HepG2 (cell line): ENCODE measurements around the gene ARFGAP3. TPM values are rescaled to one million over a fixed set of nuclear protein-coding genes. Genes with fewer than 3 reads are reported as not detected.

Source experiments
- EP300 ChIP-seq, 3 experiments: sonication (generic) in 1 of 3; formaldehyde crosslinking in 1 of 3; IDR thresholded peaks; 2 replicates each; pipeline versions ENCODE4 v1.5.1 to v1.6.1; 2011 to 2020; ENCODE audit warnings: low read depth in 2 of 3, low read length in 2 of 3, borderline replicate concordance in 1 of 3, improper control_type of control experiment in 1 of 3, mild to moderate bottlenecking in 1 of 3, missing genetic modification reagents in 1 of 3, moderate library complexity in 1 of 3
- GATA4 ChIP-seq: sonication (generic); IDR thresholded peaks from 2 replicates; pipeline ENCODE4 v1.6.1; 2016; ENCODE audit warnings: antibody characterized with exemption, low read depth, borderline replicate concordance
- ISX ChIP-seq: sonication (generic); formaldehyde crosslinking; conservative IDR thresholded peaks from 2 replicates; pipeline ENCODE4 v1.5.0; 2020; ENCODE audit warnings: missing genetic modification reagents
- LCORL ChIP-seq, 2 experiments: fragments of 450-650 bp in 1 of 2; sonication (generic) in 1 of 2; formaldehyde crosslinking in 1 of 2; IDR thresholded peaks; 2 replicates each; pipeline versions ENCODE4 v1.5.0 to v1.6.1; 2017 to 2020; ENCODE audit warnings: antibody characterized with exemption in 1 of 2, missing genetic modification reagents in 1 of 2
- NFE2L1 ChIP-seq: sonication (generic); formaldehyde crosslinking; IDR thresholded peaks from 2 replicates; pipeline ENCODE4 v1.4.0; 2020; ENCODE audit warnings: missing genetic modification reagents, mild to moderate bottlenecking, borderline replicate concordance
- RBFOX2 ChIP-seq: fragments of 200-400 bp; formaldehyde crosslinking; IDR thresholded peaks from 2 replicates; pipeline ENCODE4 v1.6.1; 2017; ENCODE audit warnings: low read depth, mild to moderate bottlenecking, low read length
- SOX5 ChIP-seq: IDR thresholded peaks from 2 replicates; pipeline ENCODE4 v1.6.1; 2016; ENCODE audit warnings: borderline replicate concordance
- TEAD2 ChIP-seq: sonication (generic); formaldehyde crosslinking; IDR thresholded peaks from 2 replicates; pipeline ENCODE4 v1.9.0; 2021; ENCODE audit warnings: missing genetic modification reagents
- TFDP1 ChIP-seq: IDR thresholded peaks from 2 replicates; pipeline ENCODE4 v1.6.1; 2016; ENCODE audit warnings: missing compliant biosample characterization, missing genetic modification reagents, borderline replicate concordance
- ZFP36L1 ChIP-seq: sonication (generic); formaldehyde crosslinking; IDR thresholded peaks from 2 replicates; pipeline ENCODE4 v1.8.0; 2022; ENCODE audit warnings: mild to moderate bottlenecking, missing genetic modification reagents, moderate library complexity
- ZFP91 ChIP-seq: sonication (generic); formaldehyde crosslinking; IDR thresholded peaks from 2 replicates; pipeline ENCODE4 v1.9.0; 2022; ENCODE audit warnings: missing genetic modification reagents, mild to moderate bottlenecking, borderline replicate concordance
- ZFX ChIP-seq: sonication (generic); formaldehyde crosslinking; IDR thresholded peaks from 2 replicates; pipeline ENCODE4 v1.4.0; 2020; ENCODE audit warnings: mild to moderate bottlenecking, low read depth, missing genetic modification reagents, moderate library complexity
- ZNF296 ChIP-seq: sonication (generic); formaldehyde crosslinking; conservative IDR thresholded peaks from 2 replicates; pipeline ENCODE4 v1.5.0; 2020; ENCODE audit warnings: mild to moderate bottlenecking, missing genetic modification reagents
- ZNF556 ChIP-seq: sonication (generic); formaldehyde crosslinking; IDR thresholded peaks from 2 replicates; pipeline ENCODE4 v1.4.0; 2020; ENCODE audit warnings: mild to moderate bottlenecking, missing genetic modification reagents, borderline replicate concordance
- ZNF609 ChIP-seq: sonication (generic); formaldehyde crosslinking; IDR thresholded peaks from 2 replicates; pipeline ENCODE4 v1.4.0; 2020; ENCODE audit warnings: mild to moderate bottlenecking, missing genetic modification reagents, borderline replicate concordance
- ZNF644 ChIP-seq: IDR thresholded peaks from 2 replicates; pipeline ENCODE4 v1.6.1; 2016; ENCODE audit warnings: low read depth
- ZNF761 ChIP-seq: sonication (generic); formaldehyde crosslinking; conservative IDR thresholded peaks from 2 replicates; pipeline ENCODE4 v1.4.0; 2020; ENCODE audit warnings: mild to moderate bottlenecking, missing genetic modification reagents
- ZSCAN29 ChIP-seq: sonication (generic); formaldehyde crosslinking; conservative IDR thresholded peaks from 2 replicates; pipeline ENCODE4 v1.4.0; 2020; ENCODE audit warnings: mild to moderate bottlenecking, missing genetic modification reagents
- polyA plus RNA-seq, 8 experiments: library from polyadenylated mRNA; depleted of rRNA in 3 of 8; stranded (reverse) in 7 of 8; unstranded in 1 of 8; fragments of >200 nt; fragmentation: Illumina TruSeq in 4 of 8; extraction: Trizol in 4 of 8; gene quantifications; 2 replicates each; pipeline versions ENCODE4 v1.2.1 to v1.2.3, GENCODE V29; 2011 to 2016; ENCODE audit warnings: low read depth in 4 of 8, missing spikeins in 1 of 8, mixed read lengths in 1 of 8; ENCODE audit not compliant: insufficient read depth in 1 of 8
- total RNA-seq, 5 experiments: library from RNA; depleted of rRNA; stranded (reverse); fragments of >200 nt; fragmentation: Illumina TruSeq; extraction: Trizol; gene quantifications; 2 replicates each; pipeline ENCODE4 v1.2.3, GENCODE V29; 2016; ENCODE audit warnings: low read depth in 1 of 5

Gene ARFGAP3
- total and polyA plus RNA-seq, 2 of the 13 experiments (the other 11 are each of a cell fraction or from before 2014, with no cell fraction given) = 41.7 to 61.6 TPM

- TF ChIP-seq ZNF609 (CRISPR knock-in tag) = no peak
- TF ChIP-seq ZNF556 (CRISPR knock-in tag) = peak; percentile 27; the same call in 1 of the 2 replicates
- TF ChIP-seq TEAD2 (CRISPR knock-in tag) = no peak
- TF ChIP-seq ZNF296 (CRISPR knock-in tag) = no peak
- TF ChIP-seq TFDP1 = peak; percentile 58; the same call in 1 of the 2 replicates
- TF ChIP-seq LCORL (IDR thresholded peaks at IDR 0.05) = no peak
- TF ChIP-seq LCORL (CRISPR knock-in tag; IDR thresholded peaks at IDR 0.05) = peak; percentile 51; the same call in 1 of the 2 replicates
- TF ChIP-seq SOX5 (CRISPR knock-in tag) = peak; percentile 64
- TF ChIP-seq EP300 (IDR thresholded peaks at IDR 0.05; ENCODE audit: low read depth in 2 of 2, low read length in 2 of 2) = peak in 1 of 2 experiments; percentile 11; a peak in 1 of 4 replicates
- no peak for TF ChIP-seq EP300 (CRISPR knock-in tag; IDR thresholded peaks at IDR 0.05; ENCODE audit: borderline replicate concordance)
- TF ChIP-seq ISX (CRISPR knock-in tag) = no peak
- TF ChIP-seq GATA4 = no peak
- TF ChIP-seq ZFX = peak; percentile 73
- TF ChIP-seq ZNF644 = no peak
- no peak for TF ChIP-seq ZSCAN29 (CRISPR knock-in tag)
- no peak for TF ChIP-seq NFE2L1
- TF ChIP-seq ZNF761 = no peak
- peak; percentile 49 for TF ChIP-seq RBFOX2
- TF ChIP-seq ZFP36L1 (CRISPR knock-in tag) = no peak
- peak; percentile 28; the same call in 1 of the 2 replicates for TF ChIP-seq ZFP91 (CRISPR knock-in tag)
Measured at GRCh38 chr22:42769574-42770447, 87.3 kb downstream of the ARFGAP3 start (continued).
